GM21737 (cell line): ENCODE data around the gene SNHG17.

Experiments
- ATAC-seq: cut with Tn5 transposase; IDR thresholded peaks from one replicate; pipeline ENCODE4 v1.9.1; 2021; ENCODE audit warnings: mild to moderate bottlenecking, moderate library complexity; ENCODE audit not compliant: unreplicated experiment

Gene SNHG17

DNA sequence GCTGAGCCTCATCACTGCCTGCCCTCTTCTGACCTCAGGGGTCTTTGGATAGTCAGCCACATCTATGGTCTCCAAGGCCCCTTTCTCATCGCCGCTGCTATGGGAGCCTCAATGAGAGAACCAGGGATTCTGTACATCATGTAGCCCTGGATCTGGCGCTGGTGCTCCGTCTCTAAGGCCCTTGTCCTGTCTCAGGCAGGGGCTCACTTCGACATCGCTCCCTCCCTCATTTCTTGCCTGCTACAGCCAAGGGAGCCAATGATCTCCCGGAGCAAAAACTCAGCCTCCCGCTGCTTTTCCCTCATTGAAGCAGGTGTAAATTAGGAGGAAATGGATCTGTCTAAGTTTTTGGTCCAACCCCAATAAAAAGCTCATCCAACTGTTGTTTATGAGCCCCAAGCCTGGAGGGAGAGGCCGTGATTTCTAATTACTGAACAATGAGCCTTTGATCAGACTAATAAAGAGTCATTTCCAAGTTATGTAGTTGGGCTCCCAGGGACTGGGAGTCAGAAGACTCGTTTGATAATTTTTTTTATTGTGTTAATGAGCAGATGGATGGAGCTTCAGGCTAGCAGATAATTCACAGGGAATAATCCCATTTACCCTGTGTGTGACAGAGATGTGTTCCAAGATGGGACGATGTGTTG, 58.0 kb downstream of the SNHG17 start:
- no peak for ATAC-seq

DNA sequence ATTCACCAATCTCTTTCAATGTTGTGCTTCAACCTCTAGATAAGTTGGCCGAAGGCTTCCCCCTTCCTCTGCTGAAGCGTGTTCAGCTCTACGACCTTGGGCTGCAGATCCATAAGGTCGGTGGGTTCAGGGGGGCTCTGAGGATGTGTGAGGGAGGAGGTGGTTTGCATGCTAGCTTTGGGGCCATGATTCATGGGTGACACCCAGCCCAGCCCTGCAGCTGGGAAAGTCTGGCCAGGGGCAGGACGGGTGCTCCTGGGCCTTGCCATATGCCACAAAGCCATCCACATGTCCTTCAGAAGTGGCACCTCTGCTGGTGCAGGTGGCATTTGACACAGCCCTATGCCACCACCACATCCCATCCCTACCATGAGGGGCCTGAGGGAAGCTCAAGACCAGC, 61.2 kb downstream of the SNHG17 start:
- ATAC-seq: no peak

- no peak for ATAC-seq
These were observed 61.8 kb downstream of the SNHG17 start for GRCh38 chr20:38373231-38373867.

DNA sequence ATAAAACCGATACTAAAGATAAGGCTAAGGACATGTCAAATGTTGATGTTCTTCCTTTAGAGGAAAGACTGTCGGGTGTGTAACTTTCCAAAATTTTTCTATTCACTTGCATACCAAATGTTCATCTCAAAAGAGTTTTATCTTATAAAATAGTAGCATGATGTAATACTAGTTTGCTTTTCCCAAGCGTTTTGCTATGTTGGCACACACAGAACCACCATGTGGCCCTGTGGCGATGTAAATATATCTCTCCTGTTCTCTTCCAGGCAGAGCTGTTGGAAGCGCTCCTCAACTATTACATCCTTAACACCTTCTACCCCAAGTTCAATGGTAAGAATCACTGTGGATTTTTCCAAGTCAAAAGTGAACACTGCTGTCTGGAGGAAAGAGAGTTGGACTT, 62.3 kb downstream of the SNHG17 start:
- no peak for ATAC-seq
